Lung (tissue), 12 donors: ENCODE measurements around the gene RPS6KA6. TPM values are rescaled to one million over a fixed set of nuclear protein-coding genes. Genes with fewer than 3 reads are reported as not detected.

Experiments used
- ATAC-seq: fragments of 200-7000 bp; cut with Tn5 transposase; one replicate; pipeline ENCODE4 v1.9.1; 2020; ENCODE audit warnings: moderate number of reproducible peaks; ENCODE audit not compliant: insufficient read depth, low FRiP score
- DNase-seq, 3 donors: peaks; one replicate each; pipeline ENCODE4 v3.0.0-alpha.2; 2013 to 2017
- H3K27ac ChIP-seq, 2 donors: one replicate each; pipeline ENCODE4 v1.5.1; 2013; ENCODE audit warnings: mild to moderate bottlenecking in 2 of 2, moderate library complexity in 2 of 2, control low read depth in 1 of 2, inconsistent platforms in 1 of 2, low read depth in 1 of 2, low read length in 1 of 2
- H3K27me3 ChIP-seq, 3 donors: one replicate each; pipeline ENCODE4 v1.5.1; 2013; ENCODE audit warnings: low read length in 2 of 3; ENCODE audit not compliant: control insufficient read depth in 3 of 3, insufficient read depth in 3 of 3
- H3K36me3 ChIP-seq, 4 donors: one replicate each; pipeline ENCODE4 v1.5.1; 2013; ENCODE audit warnings: low read length in 4 of 4, mild to moderate bottlenecking in 1 of 4, moderate library complexity in 1 of 4; ENCODE audit not compliant: control insufficient read depth in 4 of 4, insufficient read depth in 4 of 4
- H3K4me1 ChIP-seq, 5 donors: one replicate each; pipeline ENCODE4 v1.5.1; 2013; ENCODE audit warnings: low read length in 5 of 5, mild to moderate bottlenecking in 2 of 5, moderate library complexity in 1 of 5; ENCODE audit not compliant: control insufficient read depth in 5 of 5, insufficient read depth in 5 of 5
- H3K4me3 ChIP-seq: one replicate; pipeline ENCODE4 v1.5.1; 2013; ENCODE audit warnings: mild to moderate bottlenecking, control low read depth, moderate library complexity
- H3K9ac ChIP-seq, 2 donors: one replicate each; pipeline ENCODE4 v1.5.1; 2013; ENCODE audit warnings: low read length in 2 of 2, control low read depth in 1 of 2; ENCODE audit not compliant: insufficient read depth in 1 of 2
- H3K9me3 ChIP-seq, 4 donors: one replicate each; pipeline ENCODE4 v1.5.1; 2013; ENCODE audit warnings: low read length in 3 of 4, mild to moderate bottlenecking in 1 of 4, moderate library complexity in 1 of 4; ENCODE audit not compliant: control insufficient read depth in 4 of 4, insufficient read depth in 3 of 4
- WGBS, 2 donors: extraction: QIAGEN DNeasy Blood & Tissue Kit; methylation state at CpG; one replicate each; pipeline ENCODE4 v1.1.7; 2013; 5-methylcytosine and 5-hydroxymethylcytosine counted together
- polyA plus RNA-seq, 2 donors: library from polyadenylated mRNA; stranded (reverse); fragments of 200-250 nt; gene quantifications; one replicate each; pipeline ENCODE4 v1.2.1, GENCODE V29; 2013
- total RNA-seq, 2 donors: library from RNA; depleted of rRNA in 1 of 2; stranded (reverse); fragments of >200 nt in 1 of 2; gene quantifications; one replicate each; pipeline ENCODE4 v1.2.1, GENCODE V29; 2014 to 2021
- TF ChIP-seq, protein P1 (sequence below): IDR thresholded peaks from 2 replicates; pipeline ENCODE4 v1.5.1; 2012; ENCODE audit warnings: mild to moderate bottlenecking; ENCODE audit errors: control extremely low read depth, extremely low read depth
- donor health status: control.
- donor health status: control.
- donor health status: Bipolar disorder and iron deficiency.
- donor health status: healthy.
- donor health status: DM: yes; HTN: yes; CAD: no.

Gene RPS6KA6
- total and polyA plus RNA-seq, 4 donors: 0.41 to 7.1 (median 1.6) TPM

GRCh38 chrX:84078991-84079390, 109.0 kb downstream of the RPS6KA6 start:
- TF ChIP-seq, protein P1, sequence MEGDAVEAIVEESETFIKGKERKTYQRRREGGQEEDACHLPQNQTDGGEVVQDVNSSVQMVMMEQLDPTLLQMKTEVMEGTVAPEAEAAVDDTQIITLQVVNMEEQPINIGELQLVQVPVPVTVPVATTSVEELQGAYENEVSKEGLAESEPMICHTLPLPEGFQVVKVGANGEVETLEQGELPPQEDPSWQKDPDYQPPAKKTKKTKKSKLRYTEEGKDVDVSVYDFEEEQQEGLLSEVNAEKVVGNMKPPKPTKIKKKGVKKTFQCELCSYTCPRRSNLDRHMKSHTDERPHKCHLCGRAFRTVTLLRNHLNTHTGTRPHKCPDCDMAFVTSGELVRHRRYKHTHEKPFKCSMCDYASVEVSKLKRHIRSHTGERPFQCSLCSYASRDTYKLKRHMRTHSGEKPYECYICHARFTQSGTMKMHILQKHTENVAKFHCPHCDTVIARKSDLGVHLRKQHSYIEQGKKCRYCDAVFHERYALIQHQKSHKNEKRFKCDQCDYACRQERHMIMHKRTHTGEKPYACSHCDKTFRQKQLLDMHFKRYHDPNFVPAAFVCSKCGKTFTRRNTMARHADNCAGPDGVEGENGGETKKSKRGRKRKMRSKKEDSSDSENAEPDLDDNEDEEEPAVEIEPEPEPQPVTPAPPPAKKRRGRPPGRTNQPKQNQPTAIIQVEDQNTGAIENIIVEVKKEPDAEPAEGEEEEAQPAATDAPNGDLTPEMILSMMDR: no peak
- Histone ChIP-seq H3K9ac (no peak overlapping the region), H3K4me3 (no peak overlapping the region), H3K9me3 (peaks cover 0 to 10% (median 1%) of the 10 kb centered on the region in 4 donors), H3K36me3 (no peaks in the 10 kb centered on the region), H3K27me3 (no peaks in the 10 kb centered on the region), H3K4me1 (no peaks in the 10 kb centered on the region), H3K27ac (no peak overlapping the region)
- no peak for ATAC-seq
- no peak for DNase-seq
- WGBS, 2 donors: 48 to 80% methylated on average over 9 of the region's 9 CpGs

DNA sequence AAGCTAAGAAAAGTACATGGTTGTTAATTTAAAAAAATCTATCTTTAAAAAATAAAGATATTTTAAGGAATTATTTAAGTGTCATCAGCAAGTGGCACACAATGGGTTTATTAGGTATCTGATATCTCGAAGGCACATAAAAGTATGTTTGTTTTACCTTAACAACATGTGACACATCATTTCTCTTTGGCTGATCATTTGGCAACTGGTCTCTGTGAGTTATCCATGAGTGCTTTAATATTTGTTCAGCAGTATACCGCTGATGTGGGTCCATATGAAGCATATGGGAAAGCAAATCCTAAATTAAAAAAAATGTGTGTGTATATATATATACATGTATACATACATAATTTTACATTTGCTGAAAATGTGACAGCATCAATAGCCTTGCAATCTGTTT, 123.2 kb downstream of the RPS6KA6 start:
- WGBS, 2 donors: 59 to 92% methylated on average over 2 of the region's 2 CpGs
- Histone ChIP-seq H3K9ac (no peak overlapping the region), H3K27me3 (peaks cover 0 to 3% (median 0%) of the 10 kb centered on the region in 3 donors), H3K9me3 (no peaks in the 10 kb centered on the region), H3K36me3 (no peaks in the 10 kb centered on the region), H3K4me1 (no peaks in the 10 kb centered on the region), H3K27ac (no peak overlapping the region), H3K4me3 (no peak overlapping the region)
- TF ChIP-seq, protein P1: no peak
- ATAC-seq: no peak
- no peak for DNase-seq

DNA sequence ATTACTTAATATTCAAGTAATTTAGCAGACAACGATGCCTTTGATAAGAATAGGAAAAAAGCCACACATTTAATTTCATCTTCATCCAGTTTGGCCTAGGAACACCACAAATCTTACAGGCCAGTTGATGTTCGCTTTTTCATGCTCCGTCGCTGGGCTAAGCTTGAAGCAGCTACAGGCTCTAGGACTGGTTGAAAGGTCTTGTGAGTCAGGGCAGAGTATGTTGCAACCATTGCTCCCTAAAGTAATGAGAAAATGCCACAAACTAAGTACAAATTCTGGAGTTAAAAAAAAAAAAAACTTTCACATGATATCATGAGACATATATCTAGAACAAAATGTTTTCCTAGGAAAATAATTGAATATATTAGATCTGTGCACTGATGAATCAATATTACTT, 123.8 kb downstream of the RPS6KA6 start:
- TF ChIP-seq, protein P1: no peak
- peak in 1 of 3 donors; percentile 8 for DNase-seq
- no peaks in the 10 kb centered on the region for H3K4me1 ChIP-seq
- H3K4me3 ChIP-seq: no peak overlapping the region
- H3K36me3 ChIP-seq: no peaks in the 10 kb centered on the region
- WGBS, 2 donors: 57 to 69% methylated on average over 4 of the region's 4 CpGs
- no peak overlapping the region for H3K27ac ChIP-seq
- H3K27me3 ChIP-seq: peaks cover 0 to 3% (median 0%) of the 10 kb centered on the region in 3 donors
- no peak for ATAC-seq
- no peak overlapping the region for H3K9ac ChIP-seq
- H3K9me3 ChIP-seq: no peaks in the 10 kb centered on the region

DNA sequence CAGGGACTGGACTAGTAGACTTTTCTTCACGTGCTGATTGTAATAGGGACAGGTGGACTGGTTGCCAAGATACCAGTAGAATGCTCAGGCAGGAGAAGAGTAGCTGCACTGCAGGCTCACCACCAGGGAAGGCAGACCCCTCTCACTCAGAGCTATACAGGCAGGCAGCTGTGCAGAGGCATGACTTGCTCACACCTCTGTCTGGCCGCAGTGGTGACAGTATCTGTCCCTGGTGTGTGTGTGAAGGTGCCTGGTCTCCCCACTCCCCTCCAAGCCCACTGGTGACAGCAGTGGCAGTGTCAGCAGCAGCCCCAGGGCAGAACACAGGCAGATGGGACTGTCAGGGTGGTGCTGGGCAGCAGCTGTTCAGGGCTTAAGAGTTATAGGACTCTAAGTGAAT, 140.7 kb downstream of the RPS6KA6 start:
- H3K4me1 ChIP-seq: no peaks in the 10 kb centered on the region
- ATAC-seq: no peak
- peaks cover 0 to 3% (median 0%) of the 10 kb centered on the region in 4 donors for H3K9me3 ChIP-seq
- no peak overlapping the region for H3K9ac ChIP-seq
- no peak overlapping the region for H3K4me3 ChIP-seq
- 71 to 83% methylated on average over 2 of the region's 2 CpGs for WGBS, 2 donors
- DNase-seq: no peak
- TF ChIP-seq, protein P1: no peak
- H3K36me3 ChIP-seq: no peaks in the 10 kb centered on the region
- H3K27ac ChIP-seq: no peak overlapping the region
- H3K27me3 ChIP-seq: no peaks in the 10 kb centered on the region
